RCC 7860 (cell line): ENCODE results near the gene GTF2IRD2.
"Not testable (repeated sequence)": the region's sequence is repeated elsewhere in the genome, so short reads cannot be mapped to it uniquely, and the experiment has no call there.

Experiments
- DNase-seq: peaks from one replicate; pipeline ENCODE4 v3.0.0-alpha.2; 2015; ENCODE audit warnings: low spot score
- FAIRE-seq: peaks from 2 replicates; lab custom pipeline; 2012; peaks lifted over from hg19 to GRCh38; lab: Jason Lieb, UNC

Gene GTF2IRD2

GRCh38 chr7:74789200-74789736 lies 62.1 kb downstream of the GTF2IRD2 start:
- not testable (repeated sequence) for FAIRE-seq, DNase-seq

- DNase-seq = peak; percentile 87
- peak; percentile 85 for FAIRE-seq
These were observed 62.8 kb downstream of the GTF2IRD2 start for GRCh38 chr7:74788369-74789150.

GRCh38 chr7:74783595-74783994 lies 67.8 kb downstream of the GTF2IRD2 start:
- not testable (repeated sequence) for FAIRE-seq, DNase-seq

GRCh38 chr7:74781746-74782145 lies 69.7 kb downstream of the GTF2IRD2 start:
- not testable (repeated sequence) for DNase-seq, FAIRE-seq

GRCh38 chr7:74779053-74779452 lies 72.4 kb downstream of the GTF2IRD2 start:
- FAIRE-seq, DNase-seq: not testable (repeated sequence)

GRCh38 chr7:74775111-74775510 lies 76.3 kb downstream of the GTF2IRD2 start:
- DNase-seq, FAIRE-seq: not testable (repeated sequence)

GRCh38 chr7:74773760-74774750 lies 77.3 kb downstream of the GTF2IRD2 start, which contains the start of gene NCF1:
Gene NCF1, plus strand, starts transcription at chr7:74774011. Its CDS starts 21 bp downstream, at chr7:74774032.
- not testable (repeated sequence) for DNase-seq, FAIRE-seq

GRCh38 chr7:74772093-74772492 lies 79.3 kb downstream of the GTF2IRD2 start:
- not testable (repeated sequence) for DNase-seq

GRCh38 chr7:74770062-74770461 lies 81.3 kb downstream of the GTF2IRD2 start:
- not testable (repeated sequence) for DNase-seq, FAIRE-seq

More at GRCh38 chr7:74772093-74772492, 79.3 kb downstream of the GTF2IRD2 start:
- not testable (repeated sequence) for FAIRE-seq

GRCh38 chr7:74766991-74767390 lies 84.4 kb downstream of the GTF2IRD2 start:
- DNase-seq, FAIRE-seq: not testable (repeated sequence)

- not testable (repeated sequence) for DNase-seq, FAIRE-seq
These were observed 84.9 kb downstream of the GTF2IRD2 start for GRCh38 chr7:74766509-74766908.

- DNase-seq = not testable (repeated sequence)
These were observed 86.0 kb downstream of the GTF2IRD2 start for GRCh38 chr7:74765205-74765918.

GRCh38 chr7:74758982-74759381 lies 92.4 kb downstream of the GTF2IRD2 start:
- not testable (repeated sequence) for FAIRE-seq, DNase-seq

More at GRCh38 chr7:74765205-74765918, 86.0 kb downstream of the GTF2IRD2 start:
- not testable (repeated sequence) for FAIRE-seq

- not testable (repeated sequence) for FAIRE-seq, DNase-seq
These were observed 93.1 kb downstream of the GTF2IRD2 start for GRCh38 chr7:74758268-74758667.

GRCh38 chr7:74756673-74757072 lies 94.7 kb downstream of the GTF2IRD2 start:
- not testable (repeated sequence) for FAIRE-seq, DNase-seq

- not testable (repeated sequence) for DNase-seq
- peak; percentile 58 for FAIRE-seq
These were observed 97.4 kb downstream of the GTF2IRD2 start for GRCh38 chr7:74753921-74754482.
